ENCODE data around the gene BGLAP. TPM values are rescaled to one million over a fixed set of nuclear protein-coding genes. Genes with fewer than 3 reads are reported as not detected.
"Not testable (repeated sequence)": the region's sequence is repeated elsewhere in the genome, so short reads cannot be mapped to it uniquely, and the experiment has no call there.

Gene BGLAP
- total RNA-seq, 5 donors from 2014 or later (not counting 1 experiment from before 2014, with no cell fraction given): 1.8 to 7.1 (median 5.2) TPM

DNA sequence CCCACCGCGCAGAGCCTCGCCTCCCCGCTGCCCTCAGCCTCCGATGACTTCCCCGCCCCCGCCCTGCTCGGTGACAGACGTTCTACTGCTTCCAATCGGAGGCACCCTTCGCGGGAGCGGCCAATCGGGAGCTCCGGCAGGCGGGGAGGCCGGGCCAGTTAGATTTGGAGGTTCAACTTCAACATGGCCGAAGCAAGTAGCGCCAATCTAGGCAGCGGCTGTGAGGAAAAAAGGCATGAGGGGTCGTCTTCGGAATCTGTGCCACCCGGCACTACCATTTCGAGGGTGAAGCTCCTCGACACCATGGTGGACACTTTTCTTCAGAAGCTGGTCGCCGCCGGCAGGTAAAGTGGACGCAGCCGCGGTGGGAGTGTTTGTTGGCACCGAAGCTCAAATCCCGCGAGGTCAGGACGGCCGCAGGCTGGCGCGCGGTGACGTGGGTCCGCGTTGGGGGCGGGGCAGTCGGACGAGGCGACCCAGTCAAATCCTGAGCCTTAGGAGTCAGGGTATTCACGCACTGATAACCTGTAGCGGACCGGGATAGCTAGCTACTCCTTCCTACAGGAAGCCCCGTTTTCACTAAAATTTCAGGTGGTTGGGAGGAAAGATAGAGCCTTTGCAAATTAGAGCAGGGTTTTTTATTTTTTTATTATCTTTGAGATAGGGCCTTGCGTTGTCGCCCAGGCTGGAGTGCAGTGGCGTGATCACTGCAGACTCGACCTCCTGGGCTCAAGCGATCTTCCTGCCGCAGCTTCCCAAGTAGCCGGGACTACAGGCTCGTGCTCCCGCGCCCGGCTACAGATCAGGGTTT lies 28.9 kb upstream of the BGLAP start, which contains the start of gene PMF1:
Gene PMF1 (plus strand): TSS at position 175 of the 811 bp plus-strand sequence. CDS start 9 bp downstream, at position 184.
- H3K27ac Mint-ChIP-seq: peak within 1 kb of the TSS; percentile 98
- H3K9me3 Mint-ChIP-seq: no peaks in the 10 kb centered on the region
- POLR2A ChIA-PET: interaction anchor here (0.5 to 1.9 kb wide), 11 partner anchors 12 to 469 kb away, joined by 3 to 32 read pairs (median 4); partner anchors contain the start of genes SLC25A44 (in 1 of the 2) and SMG5 (in 1 of the 2)
- H3K9me3 ChIP-seq: no peaks in the 10 kb centered on the region
- H3K27me3 ChIP-seq (replicated peaks in 1 of 2; ENCODE audit: control insufficient read depth in 2 of 2, extremely low read depth in 1 of 2, insufficient read depth in 2 of 2, low read length in 1 of 2): no peaks in the 10 kb centered on the region
- H3K27ac ChIP-seq (ENCODE audit: low read length): peak within 1 kb of the TSS; percentile 97
- CTCF ChIA-PET: interaction anchor here (0.6 to 2.7 kb wide), 6 partner anchors 12 to 116 kb away, joined by 3 to 40 read pairs (median 4); partner anchors contain the start of gene SLC25A44 (in 1 of the 2)
- DNase-seq: peak; percentile 90 to 96 (median 94)
- peak; percentile 95 to 97 (median 96) for ATAC-seq (replicated peaks in 1 of 4)
- H3K36me3 ChIP-seq (ENCODE audit: control insufficient read depth in 2 of 2, extremely low read depth in 1 of 2, insufficient read depth in 1 of 2, low read length in 1 of 2): peaks cover 4 to 34% of the 10 kb centered on the region in 2 donors
- H3K4me1 ChIP-seq (ENCODE audit: control insufficient read depth in 1 of 2, extremely low read depth in 1 of 2, insufficient read depth in 2 of 2, low read length in 2 of 2): peaks cover 7 to 37% of the 10 kb centered on the region in 2 experiments
- H3K4me1 Mint-ChIP-seq: peaks cover 31 to 48% (median 42%) of the 10 kb centered on the region in 3 donors
- no peaks in the 10 kb centered on the region for H3K27me3 Mint-ChIP-seq
- H3K4me3 Mint-ChIP-seq: peak within 1 kb of the TSS; percentile 95 to 96 (median 95)
- WGBS (ENCODE audit: insufficient coverage): 0% methylated on average over 52 of the region's 61 CpGs
- H3K36me3 Mint-ChIP-seq: peaks cover 16% of the 10 kb centered on the region
- peak within 1 kb of the TSS; percentile 91 to 93 for H3K4me3 ChIP-seq (ENCODE audit: control insufficient read depth in 1 of 2, extremely low read depth in 1 of 2, low read length in 1 of 2)

- Mint-ChIP-seq H3K9me3 (no peaks in the 10 kb centered on the region), H3K4me3 (peak overlapping the region; percentile 95 to 96 (median 95)), H3K4me1 (peaks cover 34 to 52% (median 46%) of the 10 kb centered on the region in 3 donors), H3K27me3 (no peaks in the 10 kb centered on the region), H3K36me3 (peaks cover 14% of the 10 kb centered on the region), H3K27ac (peak overlapping the region; percentile 98)
- Histone ChIP-seq H3K36me3 (ENCODE audit: control insufficient read depth in 2 of 2, extremely low read depth in 1 of 2, insufficient read depth in 1 of 2, low read length in 1 of 2) (peaks cover 4 to 29% of the 10 kb centered on the region in 2 donors), H3K27ac (ENCODE audit: low read length) (peak overlapping the region; percentile 97), H3K4me3 (ENCODE audit: control insufficient read depth in 1 of 2, extremely low read depth in 1 of 2, low read length in 1 of 2) (peak overlapping the region; percentile 91 to 93), H3K4me1 (ENCODE audit: control insufficient read depth in 1 of 2, extremely low read depth in 1 of 2, insufficient read depth in 2 of 2, low read length in 2 of 2) (peaks cover 7 to 42% of the 10 kb centered on the region in 2 experiments), H3K27me3 (replicated peaks in 1 of 2; ENCODE audit: control insufficient read depth in 2 of 2, extremely low read depth in 1 of 2, insufficient read depth in 2 of 2, low read length in 1 of 2) (no peaks in the 10 kb centered on the region), H3K9me3 (no peaks in the 10 kb centered on the region)
- 86% methylated on average over 3 of the region's 11 CpGs for WGBS (ENCODE audit: insufficient coverage)
- POLR2A ChIA-PET: interaction anchor here (0.6 to 1.9 kb wide), 5 partner anchors 11 to 112 kb away, joined by 3 to 32 read pairs (median 3); partner anchors contain the start of gene SLC25A44 (in 1 of the 2)
- DNase-seq: no peak
- CTCF ChIA-PET: interaction anchor here (0.6 to 2.7 kb wide), 8 partner anchors 11 to 890 kb away, joined by 3 to 40 read pairs (median 4); partner anchors contain the start of gene SLC25A44 (in 1 of the 2)
- ATAC-seq (replicated peaks in 1 of 4): no peak
Observed at GRCh38 chr1:156213644-156213966, 28.4 kb upstream of the BGLAP start.

DNA sequence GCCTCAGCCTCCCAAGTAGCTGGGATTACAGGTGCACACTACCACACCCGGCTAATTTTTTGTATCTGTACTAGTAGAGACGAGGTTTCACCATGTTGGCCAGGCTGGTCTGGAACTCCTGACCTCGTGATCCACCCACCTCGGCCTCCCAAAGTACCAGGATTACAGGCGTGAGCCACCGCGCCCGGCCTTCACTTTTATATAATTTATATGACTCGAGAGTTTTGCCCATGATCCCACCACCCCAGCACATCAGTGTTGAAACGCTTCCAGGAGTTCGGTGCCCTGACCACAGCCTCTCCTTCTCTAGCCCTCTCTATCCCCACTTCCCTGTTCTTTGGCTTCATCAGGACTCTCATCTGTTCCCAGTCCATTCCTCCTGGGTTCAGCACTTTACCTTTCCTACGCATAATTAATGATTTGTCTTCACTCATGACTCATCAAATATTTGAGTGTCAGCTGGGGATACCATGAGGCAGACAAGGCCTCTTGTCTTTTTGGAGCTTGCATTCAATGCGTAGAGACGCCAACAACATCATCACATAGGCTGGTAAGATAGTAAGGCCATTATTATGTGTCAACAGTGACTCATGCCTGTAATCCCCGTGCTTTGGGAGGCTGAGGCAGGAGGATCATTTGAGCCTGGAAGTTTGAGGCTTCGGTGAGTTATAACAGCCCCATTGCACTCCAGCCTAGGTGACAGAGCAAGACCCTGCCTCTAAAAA lies 27.8 kb upstream of the BGLAP start:
- H3K9me3 Mint-ChIP-seq: no peaks in the 10 kb centered on the region
- no peak overlapping the region for H3K4me3 ChIP-seq (ENCODE audit: control insufficient read depth in 1 of 2, extremely low read depth in 1 of 2, low read length in 1 of 2)
- DNase-seq: no peak
- 75% methylated on average over 3 of the region's 16 CpGs for WGBS (ENCODE audit: insufficient coverage)
- H3K9me3 ChIP-seq: no peaks in the 10 kb centered on the region
- peaks cover 9% of the 10 kb centered on the region for H3K36me3 Mint-ChIP-seq
- ChIA-PET POLR2A (interaction anchor here in 1 of 2 donors (0.6 to 1.9 kb wide), 4 partner anchors 20 to 292 kb away, joined by 3 to 32 read pairs (median 3); partner anchors contain the start of gene SLC25A44), CTCF (interaction anchor here (0.6 to 2.7 kb wide), 6 partner anchors 11 to 891 kb away, joined by 3 to 40 read pairs (median 4); no protein-coding TSS in a partner anchor)
- H3K4me1 Mint-ChIP-seq: peaks cover 37 to 54% (median 50%) of the 10 kb centered on the region in 3 donors
- H3K27me3 ChIP-seq (replicated peaks in 1 of 2; ENCODE audit: control insufficient read depth in 2 of 2, extremely low read depth in 1 of 2, insufficient read depth in 2 of 2, low read length in 1 of 2): no peaks in the 10 kb centered on the region
- H3K4me3 Mint-ChIP-seq: peak overlapping the region; percentile 79 to 95 (median 95)
- H3K4me1 ChIP-seq (ENCODE audit: control insufficient read depth in 1 of 2, extremely low read depth in 1 of 2, insufficient read depth in 2 of 2, low read length in 2 of 2): peaks cover 7 to 44% of the 10 kb centered on the region in 2 experiments
- ATAC-seq (replicated peaks in 1 of 4): no peak
- H3K27ac Mint-ChIP-seq: peak overlapping the region; percentile 57 to 77
- H3K27me3 Mint-ChIP-seq: no peaks in the 10 kb centered on the region
- H3K27ac ChIP-seq (ENCODE audit: low read length): peak overlapping the region; percentile 97
- peaks cover 4 to 23% of the 10 kb centered on the region in 2 donors for H3K36me3 ChIP-seq (ENCODE audit: control insufficient read depth in 2 of 2, extremely low read depth in 1 of 2, insufficient read depth in 1 of 2, low read length in 1 of 2)

GRCh38 chr1:156216361-156217086 lies 25.5 kb upstream of the BGLAP start:
- H3K4me3 Mint-ChIP-seq; H3K27me3 Mint-ChIP-seq; H3K4me3 ChIP-seq (ENCODE audit: control insufficient read depth in 1 of 2, extremely low read depth in 1 of 2, low read length in 1 of 2); H3K27me3 ChIP-seq (replicated peaks in 1 of 2; ENCODE audit: control insufficient read depth in 2 of 2, extremely low read depth in 1 of 2, insufficient read depth in 2 of 2, low read length in 1 of 2); ATAC-seq (replicated peaks in 1 of 4); CTCF ChIA-PET; H3K27ac Mint-ChIP-seq; H3K9me3 Mint-ChIP-seq; POLR2A ChIA-PET; H3K9me3 ChIP-seq; H3K27ac ChIP-seq (ENCODE audit: low read length): not testable (repeated sequence)
- H3K36me3 Mint-ChIP-seq: peaks cover 13% of the 10 kb centered on the region
- 98% methylated on average over 25 of the region's 55 CpGs for WGBS (ENCODE audit: insufficient coverage)
- Histone ChIP-seq H3K4me1 (ENCODE audit: control insufficient read depth in 1 of 2, extremely low read depth in 1 of 2, insufficient read depth in 2 of 2, low read length in 2 of 2) (peaks cover 7 to 46% of the 10 kb centered on the region in 2 experiments), H3K36me3 (ENCODE audit: control insufficient read depth in 2 of 2, extremely low read depth in 1 of 2, insufficient read depth in 1 of 2, low read length in 1 of 2) (peaks cover 5 to 21% of the 10 kb centered on the region in 2 donors)
- DNase-seq: peak in 1 of 35 experiments; percentile 43
- peaks cover 48 to 68% (median 65%) of the 10 kb centered on the region in 3 donors for H3K4me1 Mint-ChIP-seq

GRCh38 chr1:156217871-156218270 lies 24.1 kb upstream of the BGLAP start:
- peak overlapping the region; percentile 89 to 92 for H3K27ac Mint-ChIP-seq
- H3K4me3 ChIP-seq (ENCODE audit: control insufficient read depth in 1 of 2, extremely low read depth in 1 of 2, low read length in 1 of 2): no peak overlapping the region
- H3K27me3 Mint-ChIP-seq: no peaks in the 10 kb centered on the region
- H3K9me3 ChIP-seq: no peaks in the 10 kb centered on the region
- H3K36me3 ChIP-seq (ENCODE audit: control insufficient read depth in 2 of 2, extremely low read depth in 1 of 2, insufficient read depth in 1 of 2, low read length in 1 of 2): peaks cover 13 to 29% of the 10 kb centered on the region in 2 donors
- H3K27me3 ChIP-seq (replicated peaks in 1 of 2; ENCODE audit: control insufficient read depth in 2 of 2, extremely low read depth in 1 of 2, insufficient read depth in 2 of 2, low read length in 1 of 2): no peaks in the 10 kb centered on the region
- ChIA-PET CTCF (interaction anchor here (0.6 to 0.8 kb wide), 3 partner anchors 12 to 24 kb away, joined by 3 to 6 read pairs (median 3); partner anchors contain the start of gene SLC25A44 (in 1 of the 2)), POLR2A (interaction anchor here (0.5 to 0.9 kb wide), 3 partner anchors 123 to 946 kb away, joined by 3 to 9 read pairs (median 3); no protein-coding TSS in a partner anchor)
- DNase-seq (peak in 2 of 35 experiments; percentile 8 to 52), ATAC-seq (replicated peaks in 1 of 4) (peak in 3 of 4 experiments; percentile 34 to 43 (median 41))
- H3K27ac ChIP-seq (ENCODE audit: low read length): peak overlapping the region; percentile 52
- peak overlapping the region; percentile 43 to 62 (median 57) for H3K4me3 Mint-ChIP-seq
- H3K4me1 ChIP-seq (ENCODE audit: control insufficient read depth in 1 of 2, extremely low read depth in 1 of 2, insufficient read depth in 2 of 2, low read length in 2 of 2): peaks cover 7 to 43% of the 10 kb centered on the region in 2 experiments
- H3K9me3 Mint-ChIP-seq: no peaks in the 10 kb centered on the region
- peaks cover 46 to 72% (median 71%) of the 10 kb centered on the region in 3 donors for H3K4me1 Mint-ChIP-seq
- WGBS (ENCODE audit: insufficient coverage): no CpG with 5 or more reads among the region's 2 CpGs
- H3K36me3 Mint-ChIP-seq: peaks cover 23% of the 10 kb centered on the region

Measured in T-cell (primary cell).